Fibroblast of skin of right biceps (primary cell): ENCODE results near the gene GNG5.
A peak's percentile ranks its signal among the peaks of the same experiment; 100 is the strongest.
"Not testable (repeated sequence)": the region's sequence is repeated elsewhere in the genome, so short reads cannot be mapped to it uniquely, and the experiment has no call there.

ENCODE experiments used
- DNase-seq: peaks from one replicate; pipeline ENCODE4 v3.0.0-alpha.2; 2013

Gene GNG5

GRCh38 chr1:84481317-84481716, 25.1 kb downstream of the GNG5 start:
- no peak for DNase-seq

- no peak for DNase-seq
Observed at GRCh38 chr1:84480650-84481049, 25.7 kb downstream of the GNG5 start.

- no peak for DNase-seq
Observed at GRCh38 chr1:84479998-84480397, 26.4 kb downstream of the GNG5 start.

GRCh38 chr1:84478876-84479868, 27.2 kb downstream of the GNG5 start, which contains the start of gene RPF1:
RPF1 (plus strand) TSS chr1:84479266; CDS start chr1:84479282, 16 bp downstream.
- DNase-seq: peak; percentile 87

GRCh38 chr1:84476225-84476624, 30.2 kb downstream of the GNG5 start:
- no peak for DNase-seq

- no peak for DNase-seq
Observed at GRCh38 chr1:84467298-84467697, 39.1 kb downstream of the GNG5 start.

GRCh38 chr1:84462118-84462517, 44.3 kb downstream of the GNG5 start:
- DNase-seq: no peak

GRCh38 chr1:84452436-84452835, 53.9 kb downstream of the GNG5 start:
- no peak for DNase-seq

GRCh38 chr1:84450910-84451309, 55.5 kb downstream of the GNG5 start:
- DNase-seq: no peak

GRCh38 chr1:84448704-84449103, 57.7 kb downstream of the GNG5 start:
- DNase-seq: not testable (repeated sequence)
